Vagina (tissue), 2 donors: Measurements from ENCODE around the gene POLL.

Experiments
- CTCF ChIP-seq, 3 experiments: fragments of 450-650 bp in 2 of 3; fragments of 200-600 bp in 1 of 3; sonication (generic) in 1 of 3; IDR thresholded peaks; one replicate each; pipeline ENCODE4 v1.5.1; 2017 to 2019; ENCODE audit warnings: antibody characterized with exemption in 3 of 3, mild to moderate bottlenecking in 2 of 3, moderate library complexity in 2 of 3
- POLR2A ChIP-seq, 2 donors: fragments of 450-650 bp; IDR thresholded peaks; one replicate each; pipeline ENCODE4 v1.6.1; 2017; ENCODE audit warnings: antibody characterized with exemption in 2 of 2, mild to moderate bottlenecking in 2 of 2, moderate library complexity in 2 of 2
- POLR2AphosphoS5 ChIP-seq, 2 donors: sonication (generic); formaldehyde crosslinking; IDR thresholded peaks; one replicate each; pipeline ENCODE4 v1.9.0; 2017; ENCODE audit warnings: antibody characterized with exemption in 2 of 2, mild to moderate bottlenecking in 2 of 2, low read depth in 1 of 2; ENCODE audit not compliant: insufficient read depth in 1 of 2

- TF ChIP-seq POLR2AphosphoS5 (IDR thresholded peaks at IDR 0.05; ENCODE audit: insufficient read depth in 1 of 2, low read depth in 1 of 2) (no peak), CTCF (IDR thresholded peaks at IDR 0.05) (no peak), POLR2A (IDR thresholded peaks at IDR 0.05) (no peak)
Observed at GRCh38 chr10:101623528-101623927, 35.5 kb upstream of the POLL start.
